Esophagus squamous epithelium (tissue), 5 donors: Measurements from ENCODE around the gene LAMA3. TPM values are rescaled to one million over a fixed set of nuclear protein-coding genes. Genes with fewer than 3 reads are reported as not detected.

Experiments used
- DNase-seq: peaks from one replicate; lab custom pipeline; 2025; lab: John Stamatoyannopoulos, UW
- H3K27ac ChIP-seq, 4 donors: fragments of 200-600 bp; sonication (generic); one replicate each; pipeline ENCODE4 v1.5.1; 2016 to 2019; ENCODE audit warnings: mild to moderate bottlenecking in 1 of 4
- H3K27me3 ChIP-seq, 4 donors: fragments of 200-600 bp; sonication (generic); 1 replicate in 3 of 4; 2 replicates in 1 of 4; pipeline versions ENCODE4 v1.5.1 to v1.6.0; 2017 to 2021; ENCODE audit warnings: antibody characterized with exemption in 1 of 4
- H3K36me3 ChIP-seq, 3 donors: fragments of 200-600 bp; sonication (generic); one replicate each; pipeline ENCODE4 v1.5.1; 2016 to 2019
- H3K4me1 ChIP-seq, 3 donors: fragments of 200-600 bp; sonication (generic); one replicate each; pipeline ENCODE4 v1.5.1; 2017 to 2019
- H3K4me3 ChIP-seq, 4 donors: fragments of 200-600 bp; sonication (generic); 1 replicate in 3 of 4; 2 replicates in 1 of 4; pipeline ENCODE4 v1.5.1; 2016 to 2019; ENCODE audit warnings: mild to moderate bottlenecking in 2 of 4, moderate library complexity in 1 of 4
- H3K9me3 ChIP-seq, 3 donors: fragments of 200-600 bp; sonication (generic); one replicate each; pipeline ENCODE4 v1.5.1; 2016 to 2019
- POLR2A ChIP-seq, 4 donors: fragments of 450-650 bp; IDR thresholded peaks; one replicate each; pipeline ENCODE4 v1.6.1; 2017; ENCODE audit warnings: antibody characterized with exemption in 4 of 4, mild to moderate bottlenecking in 4 of 4, moderate library complexity in 3 of 4
- WGBS, 2 donors: methylation state at CpG; one replicate each; pipeline ENCODE4 v1.1.5; 2018; 5-methylcytosine and 5-hydroxymethylcytosine counted together
- intact Hi-C: fragments of 100-400 bp; cut with DNase I; formaldehyde crosslinking; loops from one replicate; pipeline ENCODE4 v1.15.0; 2022
- total RNA-seq, 4 donors: library from RNA; depleted of rRNA; stranded (reverse); fragments of >200 nt; gene quantifications; one replicate each; pipeline ENCODE4 v1.1.0, GENCODE V29; 2016
- TF ChIP-seq, protein P1 (sequence below), 6 experiments: fragments of 450-650 bp in 4 of 6; fragments of 200-600 bp in 2 of 6; sonication (generic) in 2 of 6; IDR thresholded peaks; one replicate each; pipeline ENCODE4 v1.5.1; 2016 to 2019; ENCODE audit warnings: antibody characterized with exemption in 6 of 6, mild to moderate bottlenecking in 4 of 6, moderate library complexity in 4 of 6
- donor health status: DM: yes; HTN: yes; CAD: no.

LAMA3 gene
- total RNA-seq, 4 donors from 2014 or later = 28.7 to 81.3 (median 44.8) TPM

DNA sequence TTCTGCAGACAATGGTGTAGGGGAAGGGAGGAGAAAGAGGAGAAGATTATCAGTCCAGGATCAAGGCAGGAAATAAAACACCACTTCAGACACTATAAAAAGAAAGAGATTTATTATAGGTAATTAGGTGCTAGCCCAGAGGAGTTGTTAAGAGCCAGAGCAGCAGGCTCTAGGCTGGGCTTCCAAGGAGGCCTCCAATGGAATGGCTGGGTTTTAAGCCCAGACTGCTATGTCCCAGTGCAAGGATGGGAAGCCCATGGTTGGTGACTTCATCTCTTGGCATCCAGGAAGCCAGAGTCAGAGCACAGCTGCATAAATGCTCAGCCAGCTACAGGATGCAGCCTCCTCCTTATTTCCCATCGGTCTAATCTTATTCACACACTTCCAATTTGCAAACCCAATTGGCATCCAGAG, 95.6 kb downstream of the LAMA3 start:
- peaks cover 0 to 29% (median 0%) of the 10 kb centered on the region in 3 donors for H3K36me3 ChIP-seq
- 33 to 44% methylated on average over 1 of the region's 1 CpG for WGBS, 2 donors
- H3K9me3 ChIP-seq = no peaks in the 10 kb centered on the region
- no peaks in the 10 kb centered on the region for H3K4me1 ChIP-seq
- intact Hi-C loops = no loop called here
- DNase-seq = no peak
- H3K4me3 ChIP-seq = no peak overlapping the region
- no peak for TF ChIP-seq POLR2A (IDR thresholded peaks at IDR 0.05)
- TF ChIP-seq, protein P1, sequence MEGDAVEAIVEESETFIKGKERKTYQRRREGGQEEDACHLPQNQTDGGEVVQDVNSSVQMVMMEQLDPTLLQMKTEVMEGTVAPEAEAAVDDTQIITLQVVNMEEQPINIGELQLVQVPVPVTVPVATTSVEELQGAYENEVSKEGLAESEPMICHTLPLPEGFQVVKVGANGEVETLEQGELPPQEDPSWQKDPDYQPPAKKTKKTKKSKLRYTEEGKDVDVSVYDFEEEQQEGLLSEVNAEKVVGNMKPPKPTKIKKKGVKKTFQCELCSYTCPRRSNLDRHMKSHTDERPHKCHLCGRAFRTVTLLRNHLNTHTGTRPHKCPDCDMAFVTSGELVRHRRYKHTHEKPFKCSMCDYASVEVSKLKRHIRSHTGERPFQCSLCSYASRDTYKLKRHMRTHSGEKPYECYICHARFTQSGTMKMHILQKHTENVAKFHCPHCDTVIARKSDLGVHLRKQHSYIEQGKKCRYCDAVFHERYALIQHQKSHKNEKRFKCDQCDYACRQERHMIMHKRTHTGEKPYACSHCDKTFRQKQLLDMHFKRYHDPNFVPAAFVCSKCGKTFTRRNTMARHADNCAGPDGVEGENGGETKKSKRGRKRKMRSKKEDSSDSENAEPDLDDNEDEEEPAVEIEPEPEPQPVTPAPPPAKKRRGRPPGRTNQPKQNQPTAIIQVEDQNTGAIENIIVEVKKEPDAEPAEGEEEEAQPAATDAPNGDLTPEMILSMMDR (IDR thresholded peaks at IDR 0.05) = no peak
- H3K27ac ChIP-seq = no peak overlapping the region
- no peaks in the 10 kb centered on the region for H3K27me3 ChIP-seq

DNA sequence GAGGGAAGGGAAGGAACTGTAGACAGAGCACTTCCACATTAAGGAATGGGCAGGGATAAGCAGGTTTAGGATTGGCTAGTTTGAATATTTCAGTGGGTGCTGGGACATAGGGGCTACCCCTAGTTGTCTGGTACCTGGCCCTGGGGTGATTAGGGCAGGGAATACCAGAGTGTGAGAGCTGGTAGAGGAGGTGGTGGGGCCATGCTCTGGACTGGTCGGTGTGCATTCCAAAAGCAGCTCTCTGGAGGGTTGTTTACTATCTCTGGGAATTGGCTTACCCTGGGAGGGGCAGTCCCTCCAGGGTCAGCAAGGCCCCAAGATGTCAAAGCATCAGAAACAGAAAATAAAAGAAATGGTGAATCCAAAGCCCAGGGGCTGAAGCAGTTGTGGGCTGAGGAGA, 103.8 kb downstream of the LAMA3 start:
- H3K36me3 ChIP-seq = peaks cover 0 to 19% (median 0%) of the 10 kb centered on the region in 3 donors
- no peaks in the 10 kb centered on the region for H3K4me1 ChIP-seq
- DNase-seq = no peak
- TF ChIP-seq POLR2A (IDR thresholded peaks at IDR 0.05) = no peak
- no peak overlapping the region for H3K27ac ChIP-seq
- H3K9me3 ChIP-seq = no peaks in the 10 kb centered on the region
- H3K4me3 ChIP-seq = no peak overlapping the region
- H3K27me3 ChIP-seq = no peaks in the 10 kb centered on the region
- 60% methylated on average over 1 of the region's 1 CpG; no CpG with 5 or more reads in 1 of the 2 donors for WGBS, 2 donors
- intact Hi-C loops = no loop called here

- Histone ChIP-seq H3K36me3 (peaks cover 0 to 19% (median 0%) of the 10 kb centered on the region in 3 donors), H3K9me3 (no peaks in the 10 kb centered on the region), H3K4me3 (no peak overlapping the region), H3K27me3 (no peaks in the 10 kb centered on the region), H3K4me1 (no peaks in the 10 kb centered on the region), H3K27ac (no peak overlapping the region)
- WGBS, 2 donors = 85 to 98% methylated on average over 6 of the region's 6 CpGs
- TF ChIP-seq POLR2A (IDR thresholded peaks at IDR 0.05) = no peak
- TF ChIP-seq, protein P1 (IDR thresholded peaks at IDR 0.05) = no peak
- DNase-seq = no peak
- intact Hi-C loops = no loop called here
These were observed 105.0 kb downstream of the LAMA3 start for GRCh38 chr18:23793985-23794867.

- no peak overlapping the region for H3K27ac ChIP-seq
- DNase-seq = no peak
- intact Hi-C loops = no loop called here
- WGBS, 2 donors = 80 to 84% methylated on average over 6 to 7 of the region's 7 CpGs
- no peaks in the 10 kb centered on the region for H3K4me1 ChIP-seq
- H3K4me3 ChIP-seq = no peak overlapping the region
- no peaks in the 10 kb centered on the region for H3K9me3 ChIP-seq
- H3K27me3 ChIP-seq = no peaks in the 10 kb centered on the region
- peaks cover 0 to 28% (median 0%) of the 10 kb centered on the region in 3 donors for H3K36me3 ChIP-seq
- TF ChIP-seq POLR2A (IDR thresholded peaks at IDR 0.05) = no peak
- TF ChIP-seq, protein P1 (IDR thresholded peaks at IDR 0.05) = no peak
These were observed 109.0 kb downstream of the LAMA3 start for GRCh38 chr18:23798249-23798648.

DNA sequence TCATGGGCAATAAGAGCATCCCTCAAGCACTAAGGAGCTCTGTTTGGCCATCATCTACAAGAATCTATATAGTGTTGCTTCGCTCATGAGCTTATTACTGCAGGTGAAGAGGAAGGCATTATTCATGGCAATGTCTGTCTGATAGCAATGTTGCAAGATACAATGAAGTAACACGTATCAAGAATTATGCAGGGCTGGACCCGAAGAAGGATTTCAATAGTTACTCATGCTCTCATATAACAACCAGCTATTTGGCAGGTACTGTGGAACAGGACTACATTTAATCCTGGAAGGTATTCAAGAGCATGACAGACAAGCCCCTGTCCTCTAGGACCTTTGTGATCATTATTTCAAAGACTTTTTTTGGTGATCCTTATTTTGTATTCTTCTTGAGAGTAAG, 109.6 kb downstream of the LAMA3 start:
- TF ChIP-seq POLR2A (IDR thresholded peaks at IDR 0.05) = no peak
- TF ChIP-seq, protein P1 (IDR thresholded peaks at IDR 0.05) = no peak
- WGBS, 2 donors = 43 to 62% methylated on average over 3 of the region's 3 CpGs

More for the DNA sequence above, 109.6 kb downstream of the LAMA3 start:
- peaks cover 0 to 22% (median 0%) of the 10 kb centered on the region in 3 donors for H3K36me3 ChIP-seq
- no peaks in the 10 kb centered on the region for H3K4me1 ChIP-seq
- H3K27me3 ChIP-seq = no peaks in the 10 kb centered on the region
- no peak for DNase-seq
- no peaks in the 10 kb centered on the region for H3K9me3 ChIP-seq
- intact Hi-C loops = no loop called here
- no peak overlapping the region for H3K4me3 ChIP-seq
- H3K27ac ChIP-seq = no peak overlapping the region
